GM21529 (cell line): Measurements from ENCODE around the gene MYO5C.
"Not testable (repeated sequence)": the region's sequence is repeated elsewhere in the genome, so short reads cannot be mapped to it uniquely, and the experiment has no call there.

Source experiments
- ATAC-seq: cut with Tn5 transposase; IDR thresholded peaks from one replicate; pipeline ENCODE4 v1.9.1; 2021; ENCODE audit not compliant: unreplicated experiment

MYO5C gene

GRCh38 chr15:52307847-52308246, 12.2 kb upstream of the MYO5C start:
- ATAC-seq = no peak

DNA sequence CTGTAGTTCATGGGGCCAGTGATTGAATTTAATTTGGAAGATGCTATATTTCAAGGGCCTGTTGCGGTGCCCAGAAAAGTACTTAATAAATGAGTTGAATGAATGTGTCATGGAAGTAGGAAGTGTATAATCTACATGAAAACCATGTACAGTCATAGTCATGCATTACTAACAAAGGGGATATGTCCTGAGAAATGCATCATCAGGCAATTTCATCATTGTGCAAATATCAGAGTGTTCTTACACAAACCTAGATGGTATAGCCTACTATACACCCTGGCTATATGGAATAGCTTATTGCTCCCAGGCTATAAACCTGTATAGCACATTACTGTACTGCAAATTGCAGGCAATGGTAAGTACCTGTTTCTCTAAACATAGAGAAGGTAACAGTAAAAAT, 10.7 kb upstream of the MYO5C start:
- ATAC-seq = no peak

DNA sequence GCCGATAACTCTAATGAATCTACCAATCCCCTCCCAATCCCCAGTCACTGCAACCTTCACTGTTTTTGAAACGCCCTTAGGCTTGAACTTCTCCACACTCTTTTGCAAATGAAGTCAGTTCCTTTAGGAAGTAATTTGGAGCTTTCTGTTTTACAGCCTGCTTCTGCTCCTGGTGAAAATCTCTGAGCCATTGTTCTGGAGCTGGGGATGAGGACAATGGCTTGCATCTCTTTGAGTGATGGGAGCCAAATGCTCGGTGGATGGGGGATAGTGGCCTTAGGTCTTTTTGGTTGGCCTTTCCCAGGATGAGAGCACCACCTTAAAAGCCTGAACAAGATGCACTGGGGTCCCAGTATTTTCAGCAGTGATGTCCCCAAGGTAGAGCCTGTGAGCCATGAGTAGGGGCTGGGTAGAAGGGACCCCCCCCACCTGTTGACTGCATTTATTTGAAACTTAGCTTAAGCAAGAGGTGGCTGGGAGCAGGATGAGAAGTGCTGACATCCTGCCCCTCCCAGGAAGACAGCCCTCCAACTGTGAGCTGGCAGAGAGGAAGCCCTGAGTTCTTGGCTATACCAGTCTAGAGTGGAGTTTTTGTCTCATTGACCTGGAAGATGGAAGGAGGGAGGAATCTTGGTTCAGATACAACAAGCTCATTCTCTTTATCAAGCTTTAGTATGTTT, 7.6 kb upstream of the MYO5C start:
- no peak for ATAC-seq

- no peak for ATAC-seq
These were observed 5.8 kb upstream of the MYO5C start for GRCh38 chr15:52301265-52301847.

DNA sequence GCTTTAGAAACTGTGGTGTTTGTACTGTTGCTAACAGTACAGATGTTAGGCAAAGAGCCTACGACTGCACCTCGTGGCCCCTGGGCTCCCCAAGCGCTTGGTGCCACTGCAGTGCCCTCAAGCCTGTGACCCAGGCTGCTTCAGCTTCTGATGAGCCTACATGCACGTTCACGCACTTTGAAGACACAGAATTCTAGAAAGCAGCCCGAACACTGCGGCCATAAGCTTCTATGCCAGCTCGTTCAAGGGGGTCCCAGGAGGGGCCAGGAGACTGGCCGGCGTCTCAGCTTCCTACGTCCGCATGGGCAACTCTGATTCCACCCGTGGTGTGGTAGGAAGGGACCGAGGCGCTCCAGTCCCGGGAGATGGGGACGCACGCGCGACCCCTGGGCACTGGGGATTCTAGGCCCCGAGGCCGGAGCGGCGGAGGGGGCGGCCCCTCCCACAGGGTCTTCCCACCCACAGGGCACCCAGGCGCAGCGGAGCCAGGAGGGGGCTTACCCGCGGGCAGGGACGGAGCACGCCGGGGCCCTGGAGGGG, 653 bp downstream of the MYO5C start:
- ATAC-seq = no peak

DNA sequence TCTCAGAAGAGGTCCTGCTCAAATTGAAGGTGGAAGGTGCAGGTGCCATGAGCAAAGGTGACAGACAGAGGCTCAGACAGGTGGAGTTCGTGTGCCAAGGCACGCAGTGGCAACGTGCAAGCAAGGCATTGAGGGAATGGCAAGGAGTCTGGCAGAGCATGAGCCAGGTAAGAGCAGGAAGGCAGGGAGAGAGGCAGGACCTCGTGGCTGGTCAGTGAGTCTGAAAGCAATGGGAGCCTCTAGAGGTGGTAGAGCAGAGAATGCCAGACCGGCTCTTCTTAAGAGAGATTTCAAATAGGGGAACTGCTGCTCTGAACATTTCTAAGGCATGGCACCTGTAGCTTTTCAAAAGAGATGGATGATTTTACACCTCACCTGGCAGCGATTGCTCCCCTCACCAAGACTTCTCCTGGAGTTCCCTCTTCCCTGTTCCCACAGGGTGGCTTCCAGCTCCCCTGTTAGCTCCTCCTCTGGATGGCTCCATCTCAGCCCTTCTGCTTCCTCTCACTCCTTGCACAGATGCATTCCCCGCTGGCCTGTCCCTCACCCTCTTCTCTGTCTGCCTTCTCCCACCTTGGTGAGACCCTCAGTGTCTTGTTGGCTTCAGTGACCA, 2.7 kb downstream of the MYO5C start:
- ATAC-seq = no peak

- ATAC-seq = no peak
These were observed 4.4 kb downstream of the MYO5C start for GRCh38 chr15:52291204-52291603.

GRCh38 chr15:52290800-52291199, 4.8 kb downstream of the MYO5C start:
- ATAC-seq = no peak

- ATAC-seq = no peak
These were observed 5.3 kb downstream of the MYO5C start for GRCh38 chr15:52290329-52290728.

GRCh38 chr15:52289629-52290081, 5.9 kb downstream of the MYO5C start:
- no peak for ATAC-seq

DNA sequence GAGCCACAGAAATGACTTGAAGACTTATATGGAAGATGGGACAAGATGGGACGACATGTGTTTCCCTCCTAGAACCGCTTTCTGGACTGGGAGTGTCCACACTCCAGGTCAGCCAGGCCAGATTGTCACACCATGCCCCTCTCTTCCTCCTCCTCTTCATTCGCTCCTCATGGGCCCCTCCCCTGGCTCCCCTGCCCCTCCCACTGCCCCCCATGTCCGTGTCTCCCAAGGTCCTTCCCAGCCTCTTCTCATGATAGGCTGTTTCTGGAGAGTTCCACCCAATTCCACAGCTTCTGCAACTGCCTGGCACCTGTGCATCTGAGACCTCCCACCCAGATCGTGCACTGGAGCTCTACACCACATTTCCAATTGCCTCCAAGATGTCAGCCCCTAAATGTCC, 6.6 kb downstream of the MYO5C start:
- ATAC-seq = no peak

DNA sequence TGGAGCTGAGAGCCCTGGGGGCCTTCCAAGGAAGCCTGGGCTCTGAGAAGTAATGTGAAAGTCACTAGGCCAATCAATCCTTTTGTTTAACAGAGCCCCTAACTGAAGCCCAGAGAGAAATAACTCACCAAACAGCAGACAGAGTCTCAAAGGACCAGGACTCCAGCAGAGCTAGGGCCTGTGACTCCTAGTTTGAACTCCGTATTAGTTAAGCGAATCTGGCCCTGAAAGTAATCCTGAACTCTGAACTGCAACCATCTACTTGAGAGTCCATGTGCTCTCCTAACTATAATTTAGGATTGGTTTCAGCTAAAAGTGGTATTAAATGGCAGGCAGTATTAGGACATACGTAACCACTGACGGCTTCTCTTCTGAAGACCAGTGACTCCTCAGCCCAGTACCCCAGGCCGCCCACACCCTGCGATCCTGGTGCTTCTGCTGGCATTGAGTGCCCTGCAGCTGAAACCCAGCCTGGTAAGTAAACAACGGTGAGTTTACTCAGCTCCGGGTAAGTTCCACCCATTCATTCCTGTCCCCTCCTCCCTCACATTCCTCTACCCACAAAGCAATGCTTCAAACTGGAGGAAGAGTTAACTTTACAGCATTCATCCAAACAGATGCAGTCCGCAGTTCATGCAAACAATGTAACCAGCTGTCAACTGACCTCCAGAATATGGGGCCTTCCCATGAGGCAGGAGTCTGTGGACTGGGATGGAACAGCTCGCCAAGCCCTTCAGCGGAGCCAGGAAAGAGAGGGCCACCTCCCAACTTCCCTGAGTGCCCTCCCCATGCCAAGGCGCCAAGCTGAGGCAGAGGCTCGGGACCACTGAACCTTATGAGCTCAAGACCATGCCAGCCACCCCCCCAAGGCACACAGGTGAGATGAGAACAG, 7.3 kb downstream of the MYO5C start:
- ATAC-seq = no peak

DNA sequence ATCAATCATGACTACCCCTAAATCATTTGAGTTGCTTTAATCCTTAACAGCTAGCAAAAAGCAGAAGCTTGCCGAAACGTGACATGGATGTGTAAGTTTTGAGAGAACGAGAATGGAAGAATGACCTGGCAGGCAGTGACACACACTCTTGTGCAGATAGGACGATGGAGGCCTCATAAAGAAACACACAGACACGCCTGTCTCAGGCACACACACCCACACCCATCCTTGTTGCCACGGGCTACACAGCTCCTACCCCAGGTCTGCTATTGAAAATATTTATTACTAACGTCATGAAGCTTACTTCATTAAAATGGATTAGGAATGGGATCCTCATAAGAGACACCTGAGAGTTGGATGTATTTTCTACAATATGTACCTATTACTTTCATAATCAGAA, 8.5 kb downstream of the MYO5C start:
- ATAC-seq = no peak

- ATAC-seq = not testable (repeated sequence)
These were observed 9.7 kb downstream of the MYO5C start for GRCh38 chr15:52285941-52286340.

- no peak for ATAC-seq
These were observed 11.4 kb downstream of the MYO5C start for GRCh38 chr15:52284164-52284563.

- no peak for ATAC-seq
These were observed 12.3 kb downstream of the MYO5C start for GRCh38 chr15:52283281-52283680.

- no peak for ATAC-seq
These were observed 13.2 kb downstream of the MYO5C start for GRCh38 chr15:52282418-52282817.

- ATAC-seq = no peak
These were observed 14.2 kb downstream of the MYO5C start for GRCh38 chr15:52281085-52282035.

GRCh38 chr15:52280326-52281084, 15.1 kb downstream of the MYO5C start:
- no peak for ATAC-seq
